HCT116 (cell line): Measurements from ENCODE around the gene MYO10. TPM values are rescaled to one million over a fixed set of nuclear protein-coding genes. Genes with fewer than 3 reads are reported as not detected.

Experiments used
- ATAC-seq: fragments of 200-7000 bp; cut with Tn5 transposase; 2 replicates; pipeline ENCODE4 v1.9.1; 2020; ENCODE audit warnings: mild to moderate bottlenecking, moderate library complexity
- BruUV-seq: library from RNA; stranded (reverse); fragments of 400-500 nt; replicated peaks from 2 replicates; lab custom pipeline; 2021; lab: Mats Ljungman, UMichigan
- CTCF ChIA-PET: fragments of 300-600 bp; sonication (Branson Sonifier 250); formaldehyde crosslinking; loops from one replicate; lab custom pipeline; 2021; ENCODE audit warnings: antibody characterized with exemption; lab: Charles Lee
- POLR2A ChIA-PET: fragments of 300-600, 350-600 bp; sonication (Branson Sonifier 250); formaldehyde crosslinking; loops from one replicate; lab custom pipeline; 2021; ENCODE audit warnings: antibody characterized with exemption; lab: Charles Lee
- RAD21 ChIA-PET, 2 experiments: fragments of 300-600 bp; sonication (Branson Sonifier 250); formaldehyde crosslinking; loops; one replicate each; lab custom pipeline; 2023; ENCODE audit warnings: low total read pairs in 2 of 2; ENCODE audit not compliant: uncharacterized antibody in 2 of 2, unreplicated experiment in 2 of 2, low non-redundant PET in 1 of 2; lab: Charles Lee
- DNase-seq: peaks from one replicate; pipeline ENCODE4 v3.0.0-alpha.2; 2010; ENCODE audit warnings: low read depth, low spot score
- H2AFZ ChIP-seq: fragments of 200-600 bp; shearing (Covaris generic), sonication (generic); 2 replicates; pipeline ENCODE4 v1.6.1; 2017; ENCODE audit warnings: low read depth, mixed run types, mixed read lengths, antibody characterized with exemption, low read length; ENCODE audit not compliant: poor library complexity, severe bottlenecking
- H3K27ac ChIP-seq: 2 replicates; pipeline ENCODE4 v1.5.1; 2012; ENCODE audit warnings: low read depth, low read length
- H3K27me3 ChIP-seq: fragments of 200-600 bp; sonication (generic); 2 replicates; pipeline ENCODE4 v1.6.1; 2016; ENCODE audit warnings: mixed run types, low read length, mixed read lengths; ENCODE audit not compliant: insufficient read depth
- H3K36me3 ChIP-seq, 2 experiments: fragments of 200-500 bp in 1 of 2; fragments of 200-600 bp in 1 of 2; sonication (Bioruptor generic) in 1 of 2; sonication (generic) in 1 of 2; 2 replicates each; pipeline versions ENCODE4 v1.5.1 to v1.6.1; 2014 to 2016; ENCODE audit warnings: low read length in 2 of 2, inconsistent platforms in 1 of 2, mixed read lengths in 1 of 2, mixed run types in 1 of 2; ENCODE audit not compliant: insufficient read depth in 2 of 2, control insufficient read depth in 1 of 2
- H3K4me1 ChIP-seq, 2 experiments: fragments of 200-600 bp in 1 of 2; sonication (generic) in 1 of 2; 2 replicates each; pipeline versions ENCODE4 v1.5.1 to v1.6.1; 2012 to 2017; ENCODE audit warnings: low read length in 2 of 2, inconsistent platforms in 1 of 2, mild to moderate bottlenecking in 1 of 2, mixed read lengths in 1 of 2, mixed run types in 1 of 2, moderate library complexity in 1 of 2; ENCODE audit not compliant: insufficient read depth in 2 of 2, control insufficient read depth in 1 of 2
- H3K4me2 ChIP-seq: fragments of 200-600 bp; sonication (generic); 2 replicates; pipeline ENCODE4 v1.6.1; 2017; ENCODE audit warnings: mixed run types, low read length, mixed read lengths
- H3K4me3 ChIP-seq, 2 experiments: fragments of 200-600 bp in 1 of 2; sonication (generic) in 1 of 2; replicated peaks in 1 of 2; 2 replicates each; pipeline ENCODE4 v1.5.1; 2011 to 2016; ENCODE audit warnings: low read length in 2 of 2, control low read depth in 1 of 2, low read depth in 1 of 2, mild to moderate bottlenecking in 1 of 2, mixed read lengths in 1 of 2, mixed run types in 1 of 2
- H3K79me2 ChIP-seq: fragments of 200-600 bp; sonication (generic); 2 replicates; pipeline ENCODE4 v1.6.1; 2017; ENCODE audit warnings: mild to moderate bottlenecking, mixed run types, low read length, moderate library complexity, mixed read lengths; ENCODE audit not compliant: insufficient read depth
- H3K9ac ChIP-seq: fragments of 200-600 bp; sonication (generic); 2 replicates; pipeline ENCODE4 v1.6.1; 2016; ENCODE audit warnings: low read length, mixed read lengths
- H3K9me2 ChIP-seq: fragments of 200-600 bp; sonication (generic), shearing (Covaris generic); 2 replicates; pipeline ENCODE4 v1.6.1; 2017; ENCODE audit warnings: mixed run types, mild to moderate bottlenecking, moderate library complexity; ENCODE audit not compliant: insufficient read depth
- H3K9me3 ChIP-seq, 2 experiments: fragments of 200-500 bp in 1 of 2; fragments of 200-600 bp in 1 of 2; sonication (Bioruptor generic) in 1 of 2; sonication (generic) in 1 of 2; 2 replicates each; pipeline ENCODE4 v1.6.1; 2014 to 2017; ENCODE audit warnings: low read length in 2 of 2, mixed read lengths in 2 of 2, inconsistent platforms in 1 of 2, low read depth in 1 of 2, mild to moderate bottlenecking in 1 of 2, mixed run types in 1 of 2, moderate library complexity in 1 of 2; ENCODE audit not compliant: control insufficient read depth in 1 of 2, insufficient read depth in 1 of 2
- H4K20me1 ChIP-seq: fragments of 200-600 bp; sonication (generic), shearing (Covaris generic); 2 replicates; pipeline ENCODE4 v1.6.1; 2017; ENCODE audit warnings: mixed run types, mild to moderate bottlenecking, moderate library complexity; ENCODE audit not compliant: insufficient read depth
- ATF3 ChIP-seq: IDR thresholded peaks from 2 replicates; pipeline ENCODE4 v1.6.1; 2012
- CEBPB ChIP-seq: IDR thresholded peaks from 2 replicates; pipeline ENCODE4 v1.6.1; 2012; ENCODE audit warnings: low read depth
- CTCF ChIP-seq, 3 experiments: fragments of 200-600 bp in 1 of 3; sonication (generic) in 1 of 3; IDR thresholded peaks in 2 of 3; conservative IDR thresholded peaks in 1 of 3; 2 replicates each; pipeline ENCODE4 v1.5.1; 2012 to 2017; ENCODE audit warnings: low read depth in 2 of 3, low read length in 2 of 3, antibody characterized with exemption in 1 of 3, borderline replicate concordance in 1 of 3, control low read depth in 1 of 3, mild to moderate bottlenecking in 1 of 3, mixed read lengths in 1 of 3, mixed run types in 1 of 3, moderate library complexity in 1 of 3; ENCODE audit not compliant: insufficient read depth in 1 of 3
- ELF1 ChIP-seq: IDR thresholded peaks from 2 replicates; pipeline ENCODE4 v1.6.1; 2012; ENCODE audit warnings: low read depth, borderline replicate concordance
- EZH2phosphoT487 ChIP-seq: fragments of 200-600 bp; IDR thresholded peaks from 2 replicates; pipeline ENCODE4 v1.6.1; 2018; ENCODE audit warnings: antibody characterized with exemption, borderline replicate concordance
- JUND ChIP-seq: IDR thresholded peaks from 2 replicates; pipeline ENCODE4 v1.6.1; 2012
- RAD21 ChIP-seq: IDR thresholded peaks from 2 replicates; pipeline ENCODE4 v1.6.1; 2012; ENCODE audit warnings: low read depth, mild to moderate bottlenecking
- REST ChIP-seq: IDR thresholded peaks from 2 replicates; pipeline ENCODE4 v1.6.1; 2012; ENCODE audit warnings: low read depth
- SP1 ChIP-seq: IDR thresholded peaks from 2 replicates; pipeline ENCODE4 v1.6.1; 2012; ENCODE audit warnings: low read depth
- TCF7L2 ChIP-seq: IDR thresholded peaks from 2 replicates; pipeline ENCODE4 v1.7.0; 2011; ENCODE audit warnings: borderline replicate concordance, inconsistent platforms; ENCODE audit not compliant: insufficient read depth, insufficient read length; ENCODE audit errors: extremely low read depth
- YY1 ChIP-seq: IDR thresholded peaks from 2 replicates; pipeline ENCODE4 v1.6.1; 2011; ENCODE audit warnings: low read length, low read depth, moderate library complexity, mild to moderate bottlenecking; ENCODE audit not compliant: insufficient replicate concordance; ENCODE audit errors: extremely low read depth
- ZBTB33 ChIP-seq: IDR thresholded peaks from 2 replicates; pipeline ENCODE4 v1.6.1; 2011; ENCODE audit warnings: mild to moderate bottlenecking, low read length, moderate library complexity; ENCODE audit not compliant: insufficient replicate concordance; ENCODE audit errors: extremely low read depth
- ZFX ChIP-seq: fragments of 450-650 bp; IDR thresholded peaks from 2 replicates; pipeline ENCODE4 v1.6.1; 2017
- intact Hi-C: fragments of 100-400 bp; cut with micrococcal nuclease; formaldehyde crosslinking; loops from 2 replicates; pipeline ENCODE4 v1.10.0; 2022
- total RNA-seq: library from RNA; stranded (reverse); gene quantifications from one replicate; pipeline ENCODE4 v1.2.1, GENCODE V29; 2021; ENCODE audit not compliant: unreplicated experiment

Gene MYO10
- total RNA-seq, 1 experiment from 2014 or later, result 34.9 TPM

- no peak for TF ChIP-seq ZBTB33
- TF ChIP-seq ATF3, result no peak
- TF ChIP-seq CEBPB, result no peak
These were observed 275.1 kb downstream of the MYO10 start (continued) for GRCh38 chr5:16660982-16661381.

GRCh38 chr5:16659536-16659935 is 276.6 kb downstream of the MYO10 start:
- TF ChIP-seq SP1, result no peak
- TF ChIP-seq RAD21, result no peak
- no peak for TF ChIP-seq JUND
- no peak for TF ChIP-seq REST
- TF ChIP-seq YY1, result no peak
- TF ChIP-seq ELF1, result no peak
- TF ChIP-seq EZH2phosphoT487, result no peak
- TF ChIP-seq TCF7L2, result no peak
- no peak for TF ChIP-seq CTCF (IDR thresholded peaks at IDR 0.05 in 2 of 3, conservative IDR thresholded peaks at IDR 0.05 in 1 of 3; ENCODE audit: borderline replicate concordance in 1 of 3, insufficient read depth in 1 of 3, low read depth in 2 of 3, low read length in 2 of 3)
- TF ChIP-seq ZFX, result no peak
- no peak for TF ChIP-seq ATF3
- POLR2A ChIA-PET, result no interaction called here
- Histone ChIP-seq H3K36me3 (no peaks in the 10 kb centered on the region), H3K4me1 (peaks cover 0 to 3% of the 10 kb centered on the region in 2 experiments; a peak in 1 of 4 replicates), H3K9me2 (no peaks in the 10 kb centered on the region), H3K4me2 (no peak overlapping the region), H4K20me1 (no peaks in the 10 kb centered on the region), H3K27ac (no peak overlapping the region), H3K9ac (no peak overlapping the region), H2AFZ (no peak overlapping the region), H3K79me2 (no peaks in the 10 kb centered on the region), H3K27me3 (no peaks in the 10 kb centered on the region), H3K4me3 (no peak overlapping the region), H3K9me3 (peaks cover 0 to 4% of the 10 kb centered on the region in 2 experiments; a peak in 1 of 4 replicates)
- DNase-seq, result no peak
- RAD21 ChIA-PET, result no interaction called here
- ATAC-seq, result no peak
- CTCF ChIA-PET, result no interaction called here
- no TSS peak for BruUV-seq
- intact Hi-C loops, result no loop called here
